Esophagus squamous epithelium (tissue), 4 donors: ENCODE data around the gene FCRL1.

Experiments
- POLR2A ChIP-seq, 4 donors: fragments of 450-650 bp; IDR thresholded peaks; one replicate each; pipeline ENCODE4 v1.6.1; 2017; ENCODE audit warnings: antibody characterized with exemption in 4 of 4, mild to moderate bottlenecking in 4 of 4, moderate library complexity in 3 of 4
- TF ChIP-seq, protein P1 (sequence below), 6 experiments: fragments of 450-650 bp in 4 of 6; fragments of 200-600 bp in 2 of 6; sonication (generic) in 2 of 6; IDR thresholded peaks; one replicate each; pipeline ENCODE4 v1.5.1; 2016 to 2019; ENCODE audit warnings: antibody characterized with exemption in 6 of 6, mild to moderate bottlenecking in 4 of 6, moderate library complexity in 4 of 6

- no peak for TF ChIP-seq POLR2A (IDR thresholded peaks at IDR 0.05)
- TF ChIP-seq, protein P1, sequence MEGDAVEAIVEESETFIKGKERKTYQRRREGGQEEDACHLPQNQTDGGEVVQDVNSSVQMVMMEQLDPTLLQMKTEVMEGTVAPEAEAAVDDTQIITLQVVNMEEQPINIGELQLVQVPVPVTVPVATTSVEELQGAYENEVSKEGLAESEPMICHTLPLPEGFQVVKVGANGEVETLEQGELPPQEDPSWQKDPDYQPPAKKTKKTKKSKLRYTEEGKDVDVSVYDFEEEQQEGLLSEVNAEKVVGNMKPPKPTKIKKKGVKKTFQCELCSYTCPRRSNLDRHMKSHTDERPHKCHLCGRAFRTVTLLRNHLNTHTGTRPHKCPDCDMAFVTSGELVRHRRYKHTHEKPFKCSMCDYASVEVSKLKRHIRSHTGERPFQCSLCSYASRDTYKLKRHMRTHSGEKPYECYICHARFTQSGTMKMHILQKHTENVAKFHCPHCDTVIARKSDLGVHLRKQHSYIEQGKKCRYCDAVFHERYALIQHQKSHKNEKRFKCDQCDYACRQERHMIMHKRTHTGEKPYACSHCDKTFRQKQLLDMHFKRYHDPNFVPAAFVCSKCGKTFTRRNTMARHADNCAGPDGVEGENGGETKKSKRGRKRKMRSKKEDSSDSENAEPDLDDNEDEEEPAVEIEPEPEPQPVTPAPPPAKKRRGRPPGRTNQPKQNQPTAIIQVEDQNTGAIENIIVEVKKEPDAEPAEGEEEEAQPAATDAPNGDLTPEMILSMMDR (IDR thresholded peaks at IDR 0.05): no peak
Observed at GRCh38 chr1:157820299-157820698, 379 bp upstream of the FCRL1 start.
